Colonic mucosa (tissue), 4 donors: Measurements from ENCODE around the gene LMNA. TPM values are rescaled to one million over a fixed set of nuclear protein-coding genes. Genes with fewer than 3 reads are reported as not detected.

ENCODE experiments used
- DNase-seq: peaks from one replicate; pipeline ENCODE4 v3.0.0-alpha.2; 2020
- H3K27ac ChIP-seq: fragments of 200-600 bp; one replicate; pipeline ENCODE4 v1.8.0; 2021
- H3K27me3 ChIP-seq: fragments of 200-600 bp; one replicate; pipeline ENCODE4 v1.8.0; 2021
- H3K36me3 ChIP-seq: fragments of 200-600 bp; one replicate; pipeline ENCODE4 v1.8.0; 2021
- H3K4me1 ChIP-seq: fragments of 200-600 bp; one replicate; pipeline ENCODE4 v1.8.0; 2021; ENCODE audit warnings: mild to moderate bottlenecking
- H3K4me3 ChIP-seq: fragments of 200-600 bp; one replicate; pipeline ENCODE4 v1.8.0; 2021
- H3K9ac ChIP-seq, 2 donors: one replicate each; pipeline ENCODE4 v1.7.0; 2013; ENCODE audit warnings: control low read depth in 2 of 2, low read depth in 2 of 2, low read length in 2 of 2
- H3K9me3 ChIP-seq: fragments of 200-600 bp; one replicate; pipeline ENCODE4 v1.8.0; 2021
- CTCF ChIP-seq: fragments of 200-600 bp; IDR thresholded peaks from one replicate; pipeline ENCODE4 v1.8.0; 2022; ENCODE audit warnings: antibody characterized with exemption, mild to moderate bottlenecking
- intact Hi-C: fragments of 100-400 bp; cut with DNase I; formaldehyde crosslinking; loops from one replicate; pipeline ENCODE4 v1.14.1; 2022
- total RNA-seq, 2 donors: library from RNA; stranded (reverse); fragmentation: NEBNext Ultra II Directional in 1 of 2; extraction: Animal tissue kit (Norgen Biotek cat#: 25700) in 1 of 2; gene quantifications; one replicate each; pipeline ENCODE4 v1.2.1, GENCODE V29; 2021
- donor health status: healthy.
- donor health status: DM: no; HTN: no; CAD: no.
- donor health status: DM: no; HTN: no; CAD: no.

The LMNA gene
- total RNA-seq, 2 donors from 2014 or later = 414 to 610 TPM

- H3K4me1 ChIP-seq = peaks cover 4% of the 10 kb centered on the region
- H3K27me3 ChIP-seq = no peaks in the 10 kb centered on the region
- intact Hi-C loops = no loop called here
- no peak overlapping the region for H3K27ac ChIP-seq
- no peak overlapping the region for H3K4me3 ChIP-seq
- DNase-seq = no peak
- H3K9me3 ChIP-seq = no peaks in the 10 kb centered on the region
- no peaks in the 10 kb centered on the region for H3K36me3 ChIP-seq
- no peak overlapping the region for H3K9ac ChIP-seq
- no peak for TF ChIP-seq CTCF
Measured at GRCh38 chr1:156144742-156145141, 30.2 kb downstream of the LMNA start.

- Histone ChIP-seq H3K9me3 (no peaks in the 10 kb centered on the region), H3K36me3 (no peaks in the 10 kb centered on the region), H3K4me1 (peaks cover 4% of the 10 kb centered on the region), H3K4me3 (no peak overlapping the region), H3K27me3 (no peaks in the 10 kb centered on the region), H3K27ac (no peak overlapping the region), H3K9ac (no peak overlapping the region)
- intact Hi-C loops = loop anchor here (2.0 kb wide), 1 partner anchor 79 kb away; no protein-coding TSS in a partner anchor
- no peak for TF ChIP-seq CTCF
- DNase-seq = no peak
Measured at GRCh38 chr1:156145650-156146019, 31.1 kb downstream of the LMNA start.

GRCh38 chr1:156146020-156146768, 31.7 kb downstream of the LMNA start:
- peak; percentile 52 for TF ChIP-seq CTCF
- DNase-seq = no peak
- Histone ChIP-seq H3K4me1 (peaks cover 4% of the 10 kb centered on the region), H3K9ac (peak overlapping the region in 1 of 2 donors; percentile 35), H3K4me3 (no peak overlapping the region), H3K27me3 (no peaks in the 10 kb centered on the region), H3K27ac (no peak overlapping the region), H3K9me3 (no peaks in the 10 kb centered on the region), H3K36me3 (no peaks in the 10 kb centered on the region)
- intact Hi-C loops = loop anchor here (2.0 kb wide), 1 partner anchor 79 kb away; no protein-coding TSS in a partner anchor

GRCh38 chr1:156146769-156147405, 32.4 kb downstream of the LMNA start:
- H3K36me3 ChIP-seq = no peaks in the 10 kb centered on the region
- H3K9ac ChIP-seq = peak overlapping the region in 1 of 2 donors; percentile 35
- intact Hi-C loops = loop anchor here (2.0 kb wide), 1 partner anchor 78 kb away; no protein-coding TSS in a partner anchor
- no peak for TF ChIP-seq CTCF
- H3K27ac ChIP-seq = no peak overlapping the region
- no peaks in the 10 kb centered on the region for H3K9me3 ChIP-seq
- H3K4me1 ChIP-seq = peaks cover 4% of the 10 kb centered on the region
- no peak overlapping the region for H3K4me3 ChIP-seq
- H3K27me3 ChIP-seq = no peaks in the 10 kb centered on the region
- DNase-seq = no peak

- intact Hi-C loops = no loop called here
- no peak for TF ChIP-seq CTCF
- DNase-seq = no peak
- H3K36me3 ChIP-seq = no peaks in the 10 kb centered on the region
- H3K4me1 ChIP-seq = peaks cover 4% of the 10 kb centered on the region
- H3K9ac ChIP-seq = peak overlapping the region in 1 of 2 donors; percentile 12
- H3K4me3 ChIP-seq = no peak overlapping the region
- no peaks in the 10 kb centered on the region for H3K9me3 ChIP-seq
- H3K27me3 ChIP-seq = no peaks in the 10 kb centered on the region
- no peak overlapping the region for H3K27ac ChIP-seq
Measured at GRCh38 chr1:156148216-156148615, 33.7 kb downstream of the LMNA start.
